HG03571 (cell line): ENCODE measurements around the gene SIK2.

Experiments
- ATAC-seq: cut with Tn5 transposase; IDR thresholded peaks from one replicate; pipeline ENCODE4 v1.9.1; 2021; ENCODE audit not compliant: unreplicated experiment

Gene SIK2

DNA sequence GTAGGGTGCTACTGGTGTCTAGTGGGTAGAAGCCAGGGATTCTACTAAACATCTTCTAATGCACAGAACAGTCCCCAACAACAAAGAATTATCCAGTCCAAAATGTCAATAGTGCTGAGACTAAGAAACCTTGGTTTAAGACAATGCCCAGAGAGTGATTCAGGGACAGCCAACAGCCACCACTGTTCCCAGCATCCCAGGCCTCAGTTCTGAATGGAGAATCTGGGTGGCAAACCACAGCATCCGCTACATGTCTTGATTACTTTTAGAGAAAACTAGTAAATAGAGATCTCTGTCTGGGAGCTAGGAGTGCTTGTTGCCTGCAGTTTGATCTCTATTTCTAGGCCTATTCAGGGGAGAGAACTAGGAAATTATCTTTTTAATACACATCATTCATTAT, 20.9 kb upstream of the SIK2 start:
- no peak for ATAC-seq

GRCh38 chr11:111582163-111582562, 20.1 kb upstream of the SIK2 start:
- no peak for ATAC-seq

- no peak for ATAC-seq
Observed at GRCh38 chr11:111582881-111583280, 19.4 kb upstream of the SIK2 start.

GRCh38 chr11:111585371-111585770, 16.9 kb upstream of the SIK2 start:
- no peak for ATAC-seq

- ATAC-seq: no peak
Observed at GRCh38 chr11:111586388-111586831, 15.8 kb upstream of the SIK2 start.

DNA sequence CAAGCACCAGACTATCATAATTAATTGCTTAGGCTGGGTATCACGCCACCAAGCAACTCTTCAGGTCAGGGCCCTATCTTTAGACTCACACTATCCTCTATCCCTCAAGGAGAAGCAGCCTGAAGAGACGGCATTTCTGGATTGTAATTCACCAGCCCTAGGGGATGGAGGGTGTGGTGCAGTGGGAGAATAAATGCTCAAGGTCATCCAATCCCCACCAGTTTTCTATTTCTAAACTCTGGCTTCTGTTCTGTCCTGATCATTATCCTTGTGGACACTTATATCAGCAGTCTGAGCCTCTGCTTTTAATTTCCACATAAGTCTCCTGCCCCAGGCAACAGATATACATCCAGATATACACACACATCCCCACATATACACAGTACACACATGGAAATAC, 13.1 kb upstream of the SIK2 start:
- no peak for ATAC-seq

DNA sequence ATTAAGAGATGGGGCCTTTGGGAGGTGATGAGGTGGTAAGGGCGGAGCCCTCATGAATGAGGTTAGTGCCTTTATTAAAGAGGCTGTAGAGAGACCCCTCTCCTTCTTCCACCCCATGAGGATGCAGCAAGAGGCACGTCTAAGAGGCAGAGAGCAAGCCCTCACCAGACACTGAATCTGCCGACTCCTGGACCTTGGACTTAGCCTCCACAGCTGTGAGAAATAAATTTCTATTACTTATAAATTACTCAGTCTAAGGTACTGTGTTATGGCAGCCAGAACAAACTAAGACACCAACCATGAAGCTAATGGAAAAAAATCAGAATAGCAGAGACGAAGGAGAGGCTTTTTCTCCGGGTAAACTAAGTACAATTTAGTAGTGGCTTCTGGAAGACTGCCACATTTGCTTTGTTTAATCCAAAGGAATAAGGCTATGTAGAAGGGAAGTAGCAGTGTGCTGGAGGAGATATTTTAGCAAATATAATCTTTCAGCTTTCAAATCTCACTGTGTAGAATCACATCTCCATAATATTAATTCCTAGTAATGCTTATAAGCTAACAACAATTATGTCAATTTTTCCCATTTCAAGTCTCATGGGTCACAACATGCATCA, 12.3 kb upstream of the SIK2 start:
- no peak for ATAC-seq

GRCh38 chr11:111591187-111591960, 10.9 kb upstream of the SIK2 start:
- ATAC-seq: no peak

GRCh38 chr11:111592491-111592890, 9.8 kb upstream of the SIK2 start:
- no peak for ATAC-seq

GRCh38 chr11:111596319-111596718, 5.9 kb upstream of the SIK2 start:
- no peak for ATAC-seq

DNA sequence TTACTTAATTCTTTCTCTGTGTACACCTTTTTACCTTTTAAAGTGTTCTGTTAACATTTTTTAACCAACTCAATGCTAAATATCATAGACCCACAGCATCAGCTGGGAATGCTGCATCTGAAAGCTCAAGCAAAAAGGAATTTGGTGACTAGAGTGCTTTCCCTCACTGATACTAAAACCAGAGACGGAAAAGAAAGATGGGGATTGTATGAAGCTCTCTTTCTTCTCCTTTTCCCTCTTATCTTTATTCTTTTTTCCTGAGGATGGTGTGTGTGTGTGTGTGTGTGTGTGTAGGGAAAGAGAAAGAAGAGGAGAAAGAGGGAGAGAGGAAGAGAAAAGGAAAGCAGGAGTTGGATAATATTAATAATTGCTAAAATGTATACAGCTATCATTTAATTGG, 4.1 kb upstream of the SIK2 start:
- ATAC-seq: no peak

- ATAC-seq: no peak
Observed at GRCh38 chr11:111598559-111598958, 3.7 kb upstream of the SIK2 start.

GRCh38 chr11:111601636-111601978, 642 bp upstream of the SIK2 start:
- ATAC-seq: no peak

DNA sequence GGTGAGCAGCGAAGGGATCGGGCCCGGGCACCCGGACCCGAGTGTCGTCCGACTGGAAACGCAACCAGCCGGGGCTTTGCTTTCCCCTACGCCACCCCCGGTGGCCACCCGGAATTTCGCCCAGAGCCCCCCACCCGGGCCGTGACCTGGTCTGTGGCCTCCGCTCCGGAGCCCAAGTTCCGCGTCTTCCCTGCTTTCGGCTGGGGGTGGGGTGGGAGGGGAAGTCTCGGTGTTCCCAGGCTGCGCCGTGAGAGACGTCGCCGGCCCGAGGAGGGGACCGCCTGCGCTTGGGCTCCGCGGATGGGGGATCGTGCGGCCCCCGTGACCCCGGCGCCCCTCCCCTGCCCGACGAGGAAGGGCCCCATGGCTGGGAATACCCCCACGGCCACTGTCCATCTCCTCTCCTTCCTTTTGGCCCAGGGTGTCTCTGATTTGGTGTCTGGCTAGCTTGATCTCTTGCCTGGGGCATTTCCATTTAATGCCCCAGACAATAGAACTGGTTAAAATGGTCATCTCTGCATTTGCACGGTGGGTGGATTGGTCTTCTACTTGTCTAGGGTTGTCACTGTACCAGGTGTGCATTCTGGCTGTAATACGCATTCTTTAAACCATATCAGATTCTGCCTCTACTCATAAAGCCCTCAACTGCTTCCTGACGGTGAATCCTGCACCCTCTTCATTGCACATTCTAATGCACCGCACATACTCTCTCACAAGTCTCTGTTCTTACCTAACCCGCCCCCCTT, 789 bp downstream of the SIK2 start:
- ATAC-seq: no peak

DNA sequence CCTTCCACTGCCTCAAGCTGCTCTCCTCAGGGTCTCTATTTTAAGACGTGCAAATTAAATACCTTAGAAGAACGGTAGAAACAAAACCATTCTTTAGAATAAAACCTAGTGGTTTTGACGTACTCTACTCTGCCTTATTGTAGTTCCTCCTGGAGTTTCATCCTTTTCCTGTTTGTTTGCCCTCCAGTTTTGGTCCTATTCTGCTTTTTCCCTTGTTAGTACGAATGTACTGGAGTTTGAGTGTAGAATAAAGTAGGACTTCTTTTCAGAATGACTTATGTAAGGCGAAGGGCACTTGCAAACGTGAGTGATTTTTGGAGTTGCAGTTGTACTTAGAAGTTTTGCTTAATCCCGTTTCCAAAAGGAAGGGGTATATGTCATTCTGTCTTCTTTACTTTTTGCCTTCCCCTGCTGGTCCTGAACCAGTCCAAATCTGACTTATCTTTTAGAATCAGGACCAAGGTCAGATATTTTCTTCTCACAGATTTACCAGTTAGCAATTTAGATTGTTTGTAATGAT, 1.4 kb downstream of the SIK2 start:
- ATAC-seq: no peak

DNA sequence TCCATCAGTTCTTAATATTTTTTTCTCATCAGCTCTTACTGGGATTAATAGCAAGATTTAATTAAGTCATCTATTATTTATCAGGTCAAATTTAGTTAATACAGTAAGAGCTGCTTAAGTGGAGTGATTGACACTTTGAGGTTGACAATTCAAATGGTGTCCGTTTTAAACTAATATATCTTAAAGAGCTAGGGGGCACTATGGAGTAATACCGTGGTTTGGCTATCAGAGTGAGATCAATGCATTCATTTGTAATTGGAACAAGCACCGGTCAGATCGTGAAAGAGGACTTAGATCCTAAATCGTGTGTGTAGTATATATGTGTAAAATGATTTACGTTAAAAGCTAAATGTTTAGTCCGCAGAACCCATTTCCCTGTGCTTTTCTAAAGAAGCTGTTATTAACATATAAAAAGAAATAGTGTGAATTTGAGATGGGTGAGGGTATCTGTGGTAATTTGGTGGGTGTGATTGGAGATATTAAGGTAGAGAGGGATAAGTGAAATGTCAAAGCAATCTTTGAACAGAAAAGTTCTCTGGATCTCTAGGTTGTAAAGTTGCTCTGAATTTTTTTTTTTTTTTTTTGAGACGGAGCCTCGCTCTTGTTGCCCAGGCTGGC, 2.3 kb downstream of the SIK2 start:
- ATAC-seq: no peak

DNA sequence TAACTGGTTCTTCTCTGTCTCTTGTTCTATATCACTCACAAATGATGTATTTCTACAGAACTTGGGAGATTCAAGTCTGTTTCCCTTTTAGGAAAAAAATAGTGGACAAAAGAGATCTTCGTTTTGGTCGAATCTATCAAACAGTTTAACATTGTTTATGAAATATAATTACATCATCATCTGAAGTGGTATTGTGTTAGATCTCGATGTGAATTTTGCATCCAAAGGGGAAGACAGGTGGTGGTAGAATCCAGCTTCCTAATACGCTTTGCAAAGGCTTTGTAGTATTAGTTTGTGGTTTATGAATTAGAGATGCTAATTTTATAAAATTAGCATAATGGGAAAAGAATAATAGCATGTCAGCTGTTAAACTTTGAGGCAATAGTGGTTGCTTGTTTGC, 3.4 kb downstream of the SIK2 start:
- no peak for ATAC-seq

- ATAC-seq: no peak
Observed at GRCh38 chr11:111606986-111607385, 4.7 kb downstream of the SIK2 start.

- no peak for ATAC-seq
Observed at GRCh38 chr11:111607751-111608150, 5.5 kb downstream of the SIK2 start.

- ATAC-seq: no peak
Observed at GRCh38 chr11:111612224-111612623, 10.0 kb downstream of the SIK2 start.

DNA sequence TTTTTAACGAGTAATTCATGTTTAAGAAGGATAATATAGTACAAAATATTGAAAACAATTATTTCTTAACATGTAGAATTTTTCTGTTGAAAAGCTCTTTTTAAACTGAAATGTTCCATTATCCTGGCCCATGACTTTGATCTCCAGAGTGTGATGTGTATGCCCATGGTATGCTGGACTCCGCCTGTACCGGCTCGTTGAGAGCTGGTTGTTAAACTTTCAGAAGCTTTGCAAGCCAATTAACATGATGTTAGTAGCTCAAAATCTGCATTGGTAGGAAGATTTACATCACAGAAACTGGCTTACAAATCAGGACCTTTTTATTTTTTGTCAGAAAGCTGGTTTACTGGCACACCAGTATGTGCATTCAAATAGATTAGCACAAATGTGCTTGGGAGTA, 15.0 kb downstream of the SIK2 start:
- ATAC-seq: no peak

- ATAC-seq: no peak
Observed at GRCh38 chr11:111620518-111620917, 18.3 kb downstream of the SIK2 start.
